GM12878 (cell line): Measurements from ENCODE around the gene TRAPPC2. TPM values are rescaled to one million over a fixed set of nuclear protein-coding genes. Genes with fewer than 3 reads are reported as not detected.

Source experiments
- ATAC-seq: fragments of 200-7000 bp; cut with Tn5 transposase; 3 replicates; pipeline ENCODE4 v1.9.1; 2020; ENCODE audit warnings: mild to moderate bottlenecking, moderate library complexity
- BruUV-seq: library from RNA; stranded (reverse); fragments of 400-500 nt; replicated peaks from 2 replicates; lab custom pipeline; 2021; lab: Mats Ljungman, UMichigan
- CTCF ChIA-PET: fragments of 300-600 bp; sonication (Branson Sonifier 250); formaldehyde crosslinking; extraction: SDS; loops from one replicate; lab custom pipeline; 2021; ENCODE audit warnings: inconsistent platforms; lab: Yijun Ruan, JAX
- POLR2A ChIA-PET: fragments of 350-600 bp; formaldehyde crosslinking; extraction: SDS; loops from one replicate; lab custom pipeline; 2021; ENCODE audit warnings: inconsistent platforms; lab: Charles Lee
- RAD21 ChIA-PET: fragments of 300-600 bp; sonication (Branson Sonifier 250); formaldehyde crosslinking; loops from one replicate; lab custom pipeline; 2023; ENCODE audit warnings: antibody characterized with exemption; ENCODE audit not compliant: unreplicated experiment; lab: Charles Lee
- SMC1A ChIA-PET: fragments of 300-600 bp; sonication (Branson Sonifier 250); formaldehyde crosslinking; loops from one replicate; lab custom pipeline; 2023; ENCODE audit not compliant: unreplicated experiment, uncharacterized antibody; lab: Charles Lee
- DNase-seq: peaks from one replicate; pipeline ENCODE4 v3.0.0-alpha.2; 2011; ENCODE audit warnings: low read depth, low spot score
- FAIRE-seq: peaks from 3 replicates; lab custom pipeline; 2011; peaks lifted over from hg19 to GRCh38; lab: Jason Lieb, UNC
- H2AFZ ChIP-seq: 2 replicates; pipeline ENCODE4 v1.6.0; 2011; ENCODE audit warnings: low read depth, low read length, control low read depth; ENCODE audit not compliant: control insufficient read depth
- H3K27ac ChIP-seq: 2 replicates; pipeline ENCODE4 v1.5.1; 2011; ENCODE audit warnings: control low read depth; ENCODE audit not compliant: control insufficient read depth, insufficient read depth
- H3K27me3 ChIP-seq, 2 experiments: replicated peaks in 1 of 2; 2 replicates each; pipeline versions ENCODE4 v1.6.0 to v1.6.1; 2011; ENCODE audit warnings: low read length in 1 of 2; ENCODE audit not compliant: control insufficient read depth in 2 of 2, insufficient read depth in 2 of 2
- H3K36me3 ChIP-seq, 2 experiments: 2 replicates each; pipeline ENCODE4 v1.5.1; 2011; ENCODE audit warnings: low read length in 1 of 2; ENCODE audit not compliant: control insufficient read depth in 2 of 2, insufficient read depth in 2 of 2
- H3K4me1 ChIP-seq: 2 replicates; pipeline ENCODE4 v1.6.1; 2011; ENCODE audit warnings: mild to moderate bottlenecking, low read length, moderate library complexity, mixed read lengths; ENCODE audit not compliant: control insufficient read depth, insufficient read depth
- H3K4me2 ChIP-seq: 2 replicates; pipeline ENCODE4 v1.6.0; 2011; ENCODE audit warnings: control low read depth; ENCODE audit not compliant: control insufficient read depth, insufficient read depth
- H3K4me3 ChIP-seq: fragments of 200-600 bp; sonication (generic); 2 replicates; pipeline ENCODE4 v1.5.1; 2016
- H3K79me2 ChIP-seq: 2 replicates; pipeline ENCODE4 v1.6.0; 2011; ENCODE audit warnings: low read length; ENCODE audit not compliant: control insufficient read depth, insufficient read depth
- H3K9ac ChIP-seq: 2 replicates; pipeline ENCODE4 v1.8.0; 2011; ENCODE audit warnings: low read length, control low read depth, mixed read lengths; ENCODE audit not compliant: control insufficient read depth, insufficient read depth
- H3K9me3 ChIP-seq: replicated peaks from 3 replicates; pipeline ENCODE4 v1.5.1; 2011; ENCODE audit warnings: mild to moderate bottlenecking, low read length; ENCODE audit not compliant: control insufficient read depth, insufficient read depth
- H4K20me1 ChIP-seq: 2 replicates; pipeline ENCODE4 v1.6.0; 2011; ENCODE audit not compliant: control insufficient read depth, insufficient read depth
- CREM ChIP-seq: IDR thresholded peaks from 2 replicates; pipeline ENCODE4 v1.6.1; 2014; ENCODE audit warnings: antibody characterized with exemption, low read depth
- IKZF1 ChIP-seq: fragments of 450-650 bp; conservative IDR thresholded peaks from 2 replicates; pipeline ENCODE4 v1.6.1; 2017; ENCODE audit warnings: antibody characterized with exemption, mild to moderate bottlenecking
- NBN ChIP-seq: fragments of 450-650 bp; IDR thresholded peaks from 2 replicates; pipeline ENCODE4 v1.6.1; 2016
- NKRF ChIP-seq: fragments of 450-650 bp; conservative IDR thresholded peaks from 2 replicates; pipeline ENCODE4 v1.6.1; 2017; ENCODE audit warnings: mild to moderate bottlenecking, moderate library complexity
- RAD51 ChIP-seq: fragments of 450-650 bp; IDR thresholded peaks from 2 replicates; pipeline ENCODE4 v1.6.1; 2016; ENCODE audit warnings: moderate library complexity, mild to moderate bottlenecking, inconsistent platforms
- RBBP5 ChIP-seq: fragments of 200-600 bp; sonication (generic); conservative IDR thresholded peaks from 2 replicates; pipeline ENCODE4 v1.6.1; 2016
- SREBF1 ChIP-seq: IDR thresholded peaks from 2 replicates; pipeline ENCODE4 v1.6.1; 2012; ENCODE audit warnings: mild to moderate bottlenecking, low read length
- SRF ChIP-seq, 2 experiments: IDR thresholded peaks; 2 replicates each; pipeline ENCODE4 v1.6.1; 2011; ENCODE audit warnings: low read depth in 2 of 2, low read length in 2 of 2, mild to moderate bottlenecking in 1 of 2, moderate library complexity in 1 of 2
- SUPT20H ChIP-seq: IDR thresholded peaks from 2 replicates; pipeline ENCODE4 v1.6.1; 2011; ENCODE audit warnings: low read depth, mild to moderate bottlenecking, low read length, moderate library complexity, borderline replicate concordance; ENCODE audit not compliant: control insufficient read depth
- WRNIP1 ChIP-seq: IDR thresholded peaks from 2 replicates; pipeline ENCODE4 v1.6.1; 2011; ENCODE audit warnings: low read depth, low read length, improper control_type of control experiment, borderline replicate concordance
- YBX1 ChIP-seq: fragments of 450-650 bp; IDR thresholded peaks from 2 replicates; pipeline ENCODE4 v1.6.1; 2016; ENCODE audit warnings: antibody characterized with exemption
- ZSCAN29 ChIP-seq: fragments of 450-650 bp; IDR thresholded peaks from 2 replicates; pipeline ENCODE4 v1.6.1; 2017; ENCODE audit warnings: mild to moderate bottlenecking, moderate library complexity
- in situ Hi-C: fragments of 300-500 bp; cut with MboI; formaldehyde crosslinking; loops from 9 replicates; pipeline ENCODE4 v1.14.3; 2018; ENCODE audit warnings: mixed read lengths
- intact Hi-C: fragments of 100-400 bp; cut with micrococcal nuclease; formaldehyde crosslinking; loops from one replicate; pipeline ENCODE4 v1.14.2; 2022; ENCODE audit not compliant: unreplicated experiment
- polyA plus RNA-seq, 11 experiments: library from polyadenylated mRNA; depleted of rRNA in 4 of 11; unstranded in 6 of 11; stranded (reverse) in 5 of 11; fragments of >200 nt; fragmentation: Nextera tagmentation in 4 of 11; fragmentation: Illumina TruSeq in 1 of 11; extraction: Ambion mirVana in 4 of 11; extraction: Trizol in 1 of 11; gene quantifications; 1 replicate in 1 of 11; 2 replicates in 10 of 11; pipeline versions ENCODE4 v1.2.1 to v1.2.3, GENCODE V29; 2011 to 2016; ENCODE audit warnings: inconsistent platforms in 2 of 11, missing spikeins in 2 of 11, low read depth in 1 of 11
- total RNA-seq, 4 experiments: library from RNA; depleted of rRNA in 3 of 4; stranded (reverse); fragments of >200 nt in 3 of 4; fragmentation: Illumina TruSeq in 1 of 4; extraction: Trizol in 1 of 4; gene quantifications; 2 replicates each; pipeline versions ENCODE4 v1.2.1 to v1.2.3, GENCODE V29; 2013 to 2021

TRAPPC2 gene
- total and polyA plus RNA-seq, 10 of the 15 experiments (the other 5 are each of a cell fraction or from before 2014, with no cell fraction given), result 12.4 to 28.4 (median 21.3) TPM

GRCh38 chrX:13667919-13668318, 66.5 kb downstream of the TRAPPC2 start:
- DNase-seq (no peak), ATAC-seq (no peak), FAIRE-seq (peak; percentile 7)
- no peaks in the 10 kb centered on the region for H3K27me3 ChIP-seq
- H3K36me3 ChIP-seq, result peaks cover 0 to 4% of the 10 kb centered on the region in 2 experiments; a peak in 1 of 4 replicates
- RAD21 ChIA-PET, result interaction anchor here (1.4 to 6.4 kb wide), 2 partner anchors 28 to 66 kb away, joined by 4 to 103 read pairs; partner anchors contain the start of genes OFD1 and TRAPPC2
- H3K4me3 ChIP-seq, result no peak overlapping the region
- H3K4me1 ChIP-seq, result peaks cover 40% of the 10 kb centered on the region
- BruUV-seq, result no TSS peak
- no peaks in the 10 kb centered on the region for H4K20me1 ChIP-seq
- H3K9me3 ChIP-seq, result no peaks in the 10 kb centered on the region
- no peak for TF ChIP-seq WRNIP1
- no peak for TF ChIP-seq SREBF1
- no peak for TF ChIP-seq NBN
- no peak for TF ChIP-seq ZSCAN29
- TF ChIP-seq IKZF1, result no peak
- TF ChIP-seq CREM, result no peak
- TF ChIP-seq NKRF, result no peak
- no peak for TF ChIP-seq RBBP5
- TF ChIP-seq SRF (IDR thresholded peaks at IDR 0.05; ENCODE audit: low read depth in 2 of 2, low read length in 2 of 2), result no peak
- TF ChIP-seq SUPT20H, result no peak
- TF ChIP-seq RAD51, result no peak
- no peak for TF ChIP-seq YBX1
- in situ Hi-C loops, result loop anchor here (25.0 kb wide), 1 partner anchor 706 kb away; no protein-coding TSS in a partner anchor
- CTCF ChIA-PET, result interaction anchor here (1.3 to 1.8 kb wide), 2 partner anchors 69 to 81 kb away, joined by 4 to 5 read pairs; no protein-coding TSS in a partner anchor
- intact Hi-C loops, result loop anchor here (2.0 to 10.0 kb wide), 2 partner anchors 29 to 723 kb away; no protein-coding TSS in a partner anchor
- SMC1A ChIA-PET, result interaction anchor here (4.2 to 6.5 kb wide), 3 partner anchors 19 to 27 kb away, joined by 79 to 136 read pairs (median 115); partner anchors contain the start of gene RAB9A
- POLR2A ChIA-PET, result interaction anchor here (4.7 to 4.9 kb wide), 2 partner anchors 20 to 29 kb away, joined by 45 to 49 read pairs; partner anchors contain the start of gene RAB9A
- H3K79me2 ChIP-seq, result peaks cover 5% of the 10 kb centered on the region; the same call in 1 of the 2 replicates
- no peak overlapping the region for H2AFZ ChIP-seq
- H3K27ac ChIP-seq, result peak overlapping the region; percentile 5; the same call in 1 of the 2 replicates
- H3K9ac ChIP-seq, result no peak overlapping the region
- H3K4me2 ChIP-seq, result no peak overlapping the region
